AG04450 (cell line): ENCODE measurements around the gene TCTN1. TPM values are rescaled to one million over a fixed set of nuclear protein-coding genes. Genes with fewer than 3 reads are reported as not detected.

ENCODE experiments used
- CTCF ChIA-PET: fragments of 300-600, 350-600 bp; formaldehyde crosslinking; extraction: SDS; loops from one replicate; lab custom pipeline; 2022; ENCODE audit warnings: antibody characterized with exemption, inconsistent platforms; lab: Charles Lee
- POLR2A ChIA-PET: fragments of 350-600 bp; formaldehyde crosslinking; extraction: SDS; loops from one replicate; lab custom pipeline; 2021; ENCODE audit warnings: antibody characterized with exemption, inconsistent platforms; lab: Yijun Ruan, JAX
- DNase-seq: peaks from one replicate; pipeline ENCODE4 v3.0.0-alpha.2; 2011; ENCODE audit warnings: low read depth, low spot score
- H3K27ac ChIP-seq: one replicate; pipeline ENCODE4 v1.5.1; 2012; ENCODE audit warnings: low read depth, low read length, control low read depth
- H3K27me3 ChIP-seq: one replicate; pipeline ENCODE4 v1.6.0; 2012; ENCODE audit warnings: low read length; ENCODE audit not compliant: control insufficient read depth, insufficient read depth
- H3K4me3 ChIP-seq: 2 replicates; pipeline ENCODE4 v1.5.1; 2011; ENCODE audit warnings: mild to moderate bottlenecking, low read depth, low read length, control low read depth
- H3K9me3 ChIP-seq: 2 replicates; pipeline ENCODE4 v1.5.1; 2012; ENCODE audit warnings: low read length; ENCODE audit not compliant: control insufficient read depth, insufficient read depth
- CTCF ChIP-seq: IDR thresholded peaks from 2 replicates; pipeline ENCODE4 v1.5.1; 2011; ENCODE audit warnings: low read depth, low read length, control low read depth, inconsistent platforms
- polyA plus RNA-seq: library from polyadenylated mRNA; depleted of rRNA; stranded (reverse); fragments of >200 nt; gene quantifications from 2 replicates; pipeline ENCODE4 v1.2.3, GENCODE V29; 2011

TCTN1 gene
- polyA plus RNA-seq, 1 experiment = 35.4 TPM

DNA sequence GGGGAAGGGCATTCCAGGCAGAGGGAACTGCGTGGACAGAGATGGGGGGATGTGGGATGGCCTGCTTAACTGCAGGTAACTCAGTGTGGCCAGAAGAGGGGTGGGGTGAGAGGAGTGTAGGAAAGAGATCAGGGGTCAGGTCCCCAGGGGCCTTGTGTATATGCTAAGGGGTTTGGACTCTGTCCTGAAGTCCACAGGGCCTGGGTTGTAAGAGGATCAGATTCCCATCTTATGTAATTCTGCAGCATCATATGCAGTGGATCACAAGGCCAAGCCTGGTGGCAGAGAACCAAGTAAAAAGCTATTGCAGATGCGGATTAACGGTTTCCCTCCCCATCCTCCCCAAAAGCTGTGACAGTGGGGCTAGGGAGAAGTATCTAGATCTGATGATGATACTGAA, 8.7 kb downstream of the TCTN1 start:
- DNase-seq = no peak
- Histone ChIP-seq H3K9me3 (no peaks in the 10 kb centered on the region), H3K4me3 (no peak overlapping the region), H3K27ac (no peak overlapping the region), H3K27me3 (no peaks in the 10 kb centered on the region)
- no peak for TF ChIP-seq CTCF
- POLR2A ChIA-PET = no interaction called here
- CTCF ChIA-PET = no interaction called here

DNA sequence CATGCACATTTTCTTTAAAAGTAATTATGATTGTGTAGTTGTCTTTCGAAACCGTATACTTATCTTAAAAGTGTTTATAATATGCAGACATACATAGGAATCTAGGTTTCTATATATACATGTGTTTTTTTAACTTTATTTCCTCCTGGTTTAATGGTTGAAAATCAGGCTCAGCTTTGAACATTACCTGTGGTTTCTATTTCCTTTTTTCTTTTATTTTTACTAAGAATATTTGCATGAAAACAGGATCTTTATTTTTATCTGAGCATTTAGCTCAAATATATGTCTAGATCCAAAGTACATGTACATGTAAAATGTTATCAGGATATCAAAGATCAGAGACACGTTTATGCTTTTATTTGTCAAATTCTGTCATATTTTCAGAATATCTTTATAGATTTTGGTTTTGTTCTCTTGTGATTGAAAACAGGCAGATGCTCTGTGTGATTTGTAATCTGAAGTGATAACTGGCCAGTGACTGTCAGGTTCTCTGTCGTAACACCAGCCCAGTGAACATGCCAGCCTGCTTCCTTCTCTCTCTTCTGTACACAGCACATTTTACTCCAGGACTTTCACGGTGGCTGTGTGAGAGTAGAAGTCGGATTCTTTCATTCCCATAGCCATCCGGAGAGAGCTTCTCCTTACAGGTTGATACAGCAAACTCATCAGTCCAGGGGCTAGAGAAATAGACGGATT, 13.7 kb downstream of the TCTN1 start:
- ChIA-PET CTCF (interaction anchor here (0.6 to 1.6 kb wide), 3 partner anchors 76 to 647 kb away, joined by 3 to 4 read pairs (median 3); no protein-coding TSS in a partner anchor), POLR2A (no interaction called here)

DNA sequence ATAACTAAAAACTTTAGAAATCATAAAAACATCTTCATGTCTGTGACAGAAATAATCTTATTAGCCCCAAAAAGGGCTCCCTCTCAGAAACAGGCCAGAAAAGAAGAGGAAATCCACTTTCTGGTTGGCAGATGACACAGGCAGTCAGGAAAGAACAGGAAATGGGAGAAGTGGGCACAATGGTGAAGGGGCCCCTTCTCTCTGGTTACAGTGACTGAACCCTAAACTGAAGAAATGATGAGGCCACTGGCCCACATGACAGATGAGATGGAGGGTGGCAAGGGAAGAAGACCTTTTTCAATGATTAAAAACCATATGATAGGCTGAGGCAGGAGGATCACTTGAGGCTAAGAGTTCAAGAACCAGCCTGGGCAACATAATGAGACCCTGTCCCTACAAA, 21.1 kb downstream of the TCTN1 start:
- Histone ChIP-seq H3K4me3 (no peak overlapping the region), H3K27ac (no peak overlapping the region), H3K27me3 (no peaks in the 10 kb centered on the region), H3K9me3 (no peaks in the 10 kb centered on the region)
- no peak for TF ChIP-seq CTCF
- no peak for DNase-seq
- POLR2A ChIA-PET = no interaction called here
- CTCF ChIA-PET = no interaction called here

More for the DNA sequence above, 13.7 kb downstream of the TCTN1 start:
- TF ChIP-seq CTCF = no peak
- Histone ChIP-seq H3K9me3 (no peaks in the 10 kb centered on the region), H3K4me3 (no peak overlapping the region), H3K27ac (no peak overlapping the region), H3K27me3 (no peaks in the 10 kb centered on the region)
- DNase-seq = no peak

DNA sequence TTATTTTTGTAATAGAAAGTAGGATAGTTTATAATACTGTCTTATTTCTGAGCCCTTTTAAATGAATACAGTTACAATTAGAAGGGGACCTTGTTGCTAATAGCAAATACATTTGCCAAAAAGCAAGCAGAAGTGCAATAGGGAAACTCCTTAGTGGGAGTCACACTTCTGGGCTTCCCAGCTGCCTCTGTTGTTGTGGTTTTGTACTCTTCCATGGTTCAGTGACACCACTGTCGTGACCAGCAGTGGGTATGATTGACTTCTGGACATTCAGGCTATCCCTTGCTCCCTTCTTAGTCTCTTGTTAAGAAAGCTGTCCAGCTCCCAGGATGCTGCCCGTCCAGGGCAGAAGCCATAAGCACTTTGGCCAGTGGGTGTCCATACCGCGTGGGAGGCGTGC, 22.6 kb downstream of the TCTN1 start:
- POLR2A ChIA-PET = interaction anchor here (1.1 kb wide), 1 partner anchor 16 kb away, joined by 8 read pairs; no protein-coding TSS in a partner anchor
- Histone ChIP-seq H3K9me3 (no peaks in the 10 kb centered on the region), H3K4me3 (no peak overlapping the region), H3K27ac (no peak overlapping the region), H3K27me3 (no peaks in the 10 kb centered on the region)
- no peak for DNase-seq
- CTCF ChIA-PET = no interaction called here
- TF ChIP-seq CTCF = no peak

DNA sequence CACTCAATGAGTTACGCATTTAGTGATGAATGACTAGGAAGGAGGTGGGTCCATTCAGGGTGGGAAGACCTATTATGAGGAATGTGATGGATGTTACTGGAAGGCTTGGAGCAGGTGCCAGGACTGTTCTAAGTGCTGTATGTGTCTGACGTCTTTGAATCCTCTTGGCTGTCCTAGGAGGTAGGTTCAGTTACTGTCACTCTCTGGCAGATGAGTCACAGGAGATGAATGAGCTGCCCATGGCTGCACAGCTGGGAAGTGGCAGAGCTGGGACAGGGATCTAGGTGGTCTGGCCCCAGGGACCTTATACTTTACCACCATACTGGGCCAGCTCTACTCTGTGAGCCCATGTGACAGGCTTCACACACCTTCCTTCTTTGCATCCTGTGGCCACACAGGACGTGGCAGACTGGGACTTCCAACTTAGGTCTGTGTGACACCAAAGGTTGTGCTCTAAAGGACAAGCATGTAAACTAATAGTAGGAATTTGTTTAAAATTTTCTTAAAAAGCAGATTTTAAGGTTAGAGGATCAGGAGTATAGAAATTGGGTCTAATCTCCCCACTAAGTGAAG, 24.0 kb downstream of the TCTN1 start:
- Histone ChIP-seq H3K4me3 (no peak overlapping the region), H3K27me3 (no peaks in the 10 kb centered on the region), H3K27ac (no peak overlapping the region), H3K9me3 (no peaks in the 10 kb centered on the region)
- no peak for TF ChIP-seq CTCF
- POLR2A ChIA-PET = no interaction called here
- CTCF ChIA-PET = interaction anchor here (1.3 to 2.7 kb wide), 2 partner anchors 18 to 250 kb away, joined by 3 to 7 read pairs; no protein-coding TSS in a partner anchor
- no peak for DNase-seq
